Stimulated activated CD4-positive, alpha-beta T cell treated with anti-CD3 and anti-CD28 coated beads, TNF-alpha, amount 100 ng/mL, for 4 hours (primary cell): ENCODE results near the gene PTS.
A peak's percentile ranks its signal among the peaks of the same experiment; 100 is the strongest.

Experiments
- DNase-seq, 3 experiments: peaks; one replicate each; pipeline ENCODE4 v3.0.0-alpha.2; 2020; ENCODE audit warnings: low read depth in 3 of 3

PTS gene

DNA sequence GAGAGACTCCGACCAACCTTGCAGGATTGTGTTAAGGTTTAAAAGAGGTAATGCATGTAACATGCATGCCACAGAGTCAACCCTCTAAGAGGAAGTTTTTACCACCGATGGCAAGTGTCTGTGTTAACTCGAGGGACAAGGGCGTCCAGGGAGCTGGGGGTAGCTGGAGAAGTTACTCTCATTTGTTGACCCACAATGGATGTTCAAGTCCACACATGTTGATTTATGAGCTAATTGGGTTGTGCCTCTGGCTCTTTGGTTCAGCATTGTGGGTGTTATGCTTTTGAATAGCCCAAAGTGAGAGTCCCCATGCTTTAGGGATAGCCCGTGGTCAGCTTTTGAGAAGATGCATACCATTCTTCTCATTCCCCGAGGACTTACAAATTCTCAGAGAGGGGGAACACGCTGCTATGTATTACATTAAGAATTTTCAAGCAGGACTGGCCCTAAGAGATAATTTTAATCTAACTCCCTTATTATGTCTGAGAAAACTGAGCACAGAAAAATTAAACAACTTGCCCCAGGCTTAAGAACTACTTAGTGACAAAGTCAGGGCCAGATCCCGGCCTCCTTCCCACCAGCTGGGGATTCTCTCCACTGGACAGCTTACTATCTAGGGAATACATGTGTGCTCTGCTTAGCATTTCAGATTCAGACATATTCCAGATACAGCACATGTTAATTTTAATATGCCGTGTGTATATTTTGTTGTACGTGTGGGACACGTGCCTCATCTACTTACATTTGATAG lies 39.6 kb downstream of the PTS start:
- no peak for DNase-seq

DNA sequence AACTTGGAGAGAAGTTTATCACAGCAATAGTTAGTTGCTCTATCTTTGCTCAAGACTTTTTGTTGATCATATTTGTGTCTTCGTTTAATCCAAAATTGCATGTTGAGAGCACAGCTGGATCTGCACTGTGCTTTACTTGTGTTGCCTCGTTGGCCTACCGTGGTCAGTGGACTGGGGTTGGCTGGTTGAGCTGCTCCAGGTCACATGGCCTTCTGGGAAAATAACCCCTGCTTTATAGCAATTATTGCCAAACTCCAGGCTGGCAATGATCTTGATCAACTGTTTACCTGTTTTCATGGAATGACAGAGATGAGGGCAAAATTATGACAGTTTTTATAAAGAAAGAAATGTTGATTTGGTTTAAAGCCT lies 40.2 kb downstream of the PTS start:
- no peak for DNase-seq

DNA sequence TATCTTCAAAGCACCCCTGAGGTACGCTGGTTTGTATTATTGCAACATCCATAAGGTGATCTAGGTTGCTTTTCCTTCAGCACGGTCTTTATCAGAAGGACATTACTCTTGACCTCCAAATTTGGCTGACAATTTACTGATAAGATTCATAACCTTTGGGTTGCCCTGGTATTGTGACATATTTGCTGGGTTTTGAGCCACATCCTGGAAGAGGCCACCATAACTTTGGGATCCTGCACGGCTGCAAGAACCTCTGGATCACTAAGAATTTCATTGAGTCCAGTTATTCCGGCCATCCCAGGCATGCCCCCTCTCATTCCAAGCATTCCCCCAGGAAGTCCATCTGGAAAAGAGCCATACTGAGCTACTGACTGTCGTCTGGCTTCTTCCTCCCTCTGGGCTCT lies 41.0 kb downstream of the PTS start:
- no peak for DNase-seq

DNA sequence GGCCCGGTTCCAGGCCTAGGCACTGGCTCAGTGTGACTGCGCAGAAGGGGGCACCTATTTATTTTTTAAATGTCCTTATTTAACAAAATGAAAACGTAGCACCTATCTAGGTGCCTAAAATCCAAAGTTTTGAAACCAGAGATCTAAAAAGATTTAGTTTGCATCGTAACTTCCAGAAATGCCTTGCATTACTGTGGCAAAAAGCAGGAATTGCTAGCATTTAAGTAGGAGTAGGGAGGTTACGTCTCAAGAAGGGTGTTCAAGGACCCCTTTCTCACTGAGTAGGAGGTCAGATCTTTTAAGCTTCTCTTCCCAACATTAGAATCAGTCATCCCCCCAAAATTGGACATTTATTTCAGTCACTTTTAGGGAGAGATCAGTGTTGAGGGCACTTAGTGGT lies 42.2 kb downstream of the PTS start:
- DNase-seq = no peak

DNA sequence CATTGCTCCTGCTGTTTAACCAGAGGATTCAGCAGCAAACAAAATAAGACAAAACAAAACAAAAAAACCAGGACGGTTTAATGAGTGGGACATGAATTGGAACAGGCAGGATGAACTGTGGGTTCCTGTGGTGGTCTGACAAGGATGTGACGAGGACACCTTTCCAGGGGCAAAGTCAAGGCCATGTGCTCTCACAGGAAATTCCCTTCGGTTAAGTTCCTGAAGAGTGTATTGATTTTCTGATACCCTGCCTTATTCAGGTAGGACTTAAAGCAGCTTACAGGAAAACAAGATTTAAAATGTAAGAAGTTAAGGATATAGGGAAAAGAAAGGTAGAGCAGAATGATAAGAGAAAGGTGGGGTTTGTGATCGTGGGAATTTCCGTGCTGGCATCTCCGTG lies 42.9 kb downstream of the PTS start:
- DNase-seq = no peak

DNA sequence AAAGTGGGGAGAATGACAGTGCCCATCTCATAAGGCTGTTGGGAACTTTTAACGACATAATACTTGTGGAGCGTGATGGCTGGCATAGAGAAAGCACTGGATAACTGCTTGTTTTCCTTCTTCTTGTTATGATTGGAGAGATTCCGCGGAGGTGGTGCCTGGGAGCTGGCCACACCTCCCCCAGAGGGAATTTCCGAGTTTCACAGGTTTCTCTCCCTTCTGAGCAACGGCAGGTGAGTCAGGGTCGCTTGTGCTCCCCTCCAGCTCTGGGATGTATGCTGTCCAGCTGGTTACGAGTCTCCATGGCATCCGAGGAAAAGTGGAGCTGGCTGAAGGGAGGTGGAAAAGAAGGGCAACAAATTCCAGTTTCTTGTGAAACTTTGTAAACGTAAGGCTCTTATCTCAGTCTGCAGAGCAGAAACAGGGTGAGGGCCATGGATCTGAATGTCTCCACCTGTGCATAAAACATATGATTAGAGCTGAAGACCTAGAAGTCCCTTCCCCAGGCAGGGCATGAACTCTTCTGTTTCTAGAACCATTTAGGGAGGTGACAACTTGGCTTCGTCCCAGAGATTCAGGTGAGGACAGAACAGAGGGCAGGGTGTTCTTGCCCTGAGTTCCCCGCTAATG lies 44.4 kb downstream of the PTS start:
- no peak for DNase-seq

- DNase-seq = no peak
Measured at GRCh38 chr11:112271242-112271641, 45.0 kb downstream of the PTS start.

- no peak for DNase-seq
Measured at GRCh38 chr11:112273066-112273465, 46.8 kb downstream of the PTS start.

GRCh38 chr11:112274007-112274783 lies 48.0 kb downstream of the PTS start:
- no peak for DNase-seq

- DNase-seq = no peak
Measured at GRCh38 chr11:112277029-112277428, 50.8 kb downstream of the PTS start.

DNA sequence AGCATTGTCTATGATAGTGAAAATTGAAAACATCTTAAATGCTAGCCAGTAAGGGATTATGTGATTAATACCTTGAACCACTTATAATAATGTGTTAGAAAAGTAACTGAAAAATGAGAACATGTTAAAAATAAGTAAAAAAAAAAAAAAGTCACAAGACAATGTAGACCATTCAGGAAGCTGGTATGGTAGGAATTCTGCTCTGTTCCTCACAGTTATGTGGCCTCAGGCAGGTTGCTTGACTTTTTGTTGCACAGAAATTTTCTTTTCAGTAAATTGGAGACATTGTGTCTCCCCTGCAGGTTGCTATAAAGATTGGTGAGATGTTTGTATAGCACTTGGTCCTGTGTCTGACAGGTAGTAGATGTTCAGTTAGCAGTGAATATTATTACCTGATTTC lies 51.7 kb downstream of the PTS start:
- no peak for DNase-seq

- DNase-seq = no peak
Measured at GRCh38 chr11:112278803-112279202, 52.6 kb downstream of the PTS start.

DNA sequence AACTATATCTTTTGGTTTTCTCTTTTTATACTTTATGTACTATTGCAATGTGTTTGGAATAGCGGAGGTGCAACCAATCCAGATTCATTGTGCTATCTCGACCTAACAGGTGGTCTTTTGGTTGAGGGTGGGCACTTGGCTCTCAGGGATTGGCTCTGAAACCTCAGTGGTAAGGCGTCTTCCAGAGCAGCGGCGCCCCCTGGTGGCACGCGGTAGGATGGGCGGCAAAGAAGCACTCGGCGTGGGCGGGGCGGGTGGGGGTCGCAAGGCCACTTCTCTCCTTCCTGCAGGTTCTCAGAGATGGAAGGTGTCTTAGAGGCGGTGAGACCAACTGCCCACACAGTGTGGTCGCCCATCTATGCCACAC lies 53.7 kb downstream of the PTS start:
- peak; percentile 57 to 62 (median 60) for DNase-seq

GRCh38 chr11:112280268-112281126 lies 54.3 kb downstream of the PTS start:
- DNase-seq = peak; percentile 13 to 50 (median 32)

GRCh38 chr11:112281726-112282125 lies 55.5 kb downstream of the PTS start:
- DNase-seq = no peak
